Kidney (tissue), 14 donors: Measurements from ENCODE around the gene KANK4. TPM values are rescaled to one million over a fixed set of nuclear protein-coding genes. Genes with fewer than 3 reads are reported as not detected.
A peak's percentile ranks its signal among the peaks of the same experiment; 100 is the strongest.

ENCODE experiments used
- DNase-seq, 5 donors: peaks; one replicate each; pipeline ENCODE4 v3.0.0-alpha.2; 2013 to 2020
- FAIRE-seq: peaks from 2 replicates; lab custom pipeline; 2012; peaks lifted over from hg19 to GRCh38; lab: Jason Lieb, UNC
- H3K27ac ChIP-seq, 2 donors: one replicate each; pipeline ENCODE4 v1.7.0; 2013; ENCODE audit warnings: low read depth in 2 of 2, low read length in 2 of 2, inconsistent platforms in 1 of 2
- H3K27me3 ChIP-seq: one replicate; pipeline ENCODE4 v1.7.1; 2013; ENCODE audit warnings: low read length, inconsistent platforms; ENCODE audit not compliant: control insufficient read depth, insufficient read depth
- H3K36me3 ChIP-seq, 3 donors: one replicate each; pipeline versions ENCODE4 v1.7.0 to v1.7.1; 2013; ENCODE audit warnings: low read length in 3 of 3, control low read depth in 1 of 3, inconsistent platforms in 1 of 3; ENCODE audit not compliant: insufficient read depth in 3 of 3, control insufficient read depth in 2 of 3
- H3K4me1 ChIP-seq, 3 donors: one replicate each; pipeline versions ENCODE4 v1.7.0 to v1.7.1; 2013; ENCODE audit warnings: low read length in 3 of 3, inconsistent platforms in 1 of 3, low read depth in 1 of 3; ENCODE audit not compliant: control insufficient read depth in 2 of 3, insufficient read depth in 2 of 3
- H3K4me3 ChIP-seq, 3 donors: one replicate each; pipeline versions ENCODE4 v1.7.0 to v1.8.1; 2013; ENCODE audit warnings: low read length in 3 of 3, control low read depth in 1 of 3, inconsistent platforms in 1 of 3
- H3K9ac ChIP-seq, 3 donors: one replicate each; pipeline versions ENCODE4 v1.7.0 to v1.7.1; 2013; ENCODE audit warnings: low read length in 3 of 3, control low read depth in 1 of 3, inconsistent platforms in 1 of 3
- H3K9me3 ChIP-seq, 3 donors: one replicate each; pipeline versions ENCODE4 v1.7.0 to v1.7.1; 2013; ENCODE audit warnings: low read length in 3 of 3, control low read depth in 1 of 3, inconsistent platforms in 1 of 3; ENCODE audit not compliant: control insufficient read depth in 2 of 3, insufficient read depth in 1 of 3
- CTCF ChIP-seq: IDR thresholded peaks from 3 replicates; pipeline ENCODE4 v1.5.1; 2012; ENCODE audit warnings: mild to moderate bottlenecking, moderate library complexity, borderline replicate concordance; ENCODE audit not compliant: insufficient read depth; ENCODE audit errors: extremely low read depth
- intact Hi-C: fragments of 100-400 bp; cut with DNase I; formaldehyde crosslinking; loops from one replicate; pipeline ENCODE4 v1.11.1; 2022
- polyA plus RNA-seq: library from polyadenylated mRNA; stranded (reverse); fragments of 350-450 nt; fragmentation: Illumina TruSeq; extraction: RNeasy Lipid Tissue Mini Kit (QIAGEN cat#74804); gene quantifications from one replicate; pipeline ENCODE4 v1.2.3, GENCODE V29; 2014; ENCODE audit warnings: low read depth, low replicate concordance; ENCODE audit not compliant: insufficient read depth
- total RNA-seq: library from RNA; stranded (reverse); fragmentation: NEBNext Ultra II Directional; extraction: Animal tissue kit (Norgen Biotek cat#: 25700); gene quantifications from one replicate; pipeline ENCODE4 v1.2.1, GENCODE V29; 2021
- donor health status: control.
- donor health status: control.
- donor health status: control.
- donor health status: control.
- donor health status: control.
- donor health status: DM: yes; HTN: yes; CAD: no.
- donor health status: Normal renal cell carcinoma (clear cell type).

Gene KANK4
- total and polyA plus RNA-seq, 2 donors from 2014 or later: 0.28 to 0.50 TPM

- Histone ChIP-seq H3K4me3 (no peak overlapping the region), H3K9me3 (no peaks in the 10 kb centered on the region), H3K27me3 (no peaks in the 10 kb centered on the region), H3K4me1 (no peaks in the 10 kb centered on the region), H3K9ac (no peak overlapping the region), H3K36me3 (no peaks in the 10 kb centered on the region), H3K27ac (no peak overlapping the region)
- peak; percentile 13 for FAIRE-seq
- no peak for DNase-seq
- no peak for TF ChIP-seq CTCF
- intact Hi-C loops: no loop called here
Observed at GRCh38 chr1:62364721-62365120, 45.5 kb upstream of the KANK4 start.

- no peaks in the 10 kb centered on the region for H3K9me3 ChIP-seq
- H3K4me1 ChIP-seq: no peaks in the 10 kb centered on the region
- H3K27me3 ChIP-seq: no peaks in the 10 kb centered on the region
- no peak overlapping the region for H3K4me3 ChIP-seq
- no peaks in the 10 kb centered on the region for H3K36me3 ChIP-seq
- no peak overlapping the region for H3K9ac ChIP-seq
- FAIRE-seq: no peak
- intact Hi-C loops: no loop called here
- DNase-seq: peak in 1 of 5 donors; percentile 5
- no peak for TF ChIP-seq CTCF
- no peak overlapping the region for H3K27ac ChIP-seq
Observed at GRCh38 chr1:62362926-62363325, 43.7 kb upstream of the KANK4 start.

- peak in 2 of 5 donors; percentile 12 to 13 for DNase-seq
- Histone ChIP-seq H3K27me3 (no peaks in the 10 kb centered on the region), H3K27ac (no peak overlapping the region), H3K9ac (no peak overlapping the region), H3K9me3 (no peaks in the 10 kb centered on the region), H3K4me3 (no peak overlapping the region), H3K36me3 (no peaks in the 10 kb centered on the region), H3K4me1 (no peaks in the 10 kb centered on the region)
- intact Hi-C loops: no loop called here
- TF ChIP-seq CTCF: no peak
- no peak for FAIRE-seq
Observed at GRCh38 chr1:62362061-62362917, 43.1 kb upstream of the KANK4 start.
